CD14-positive monocyte (primary cell): ENCODE data around the gene UBXN11. TPM values are rescaled to one million over a fixed set of nuclear protein-coding genes. Genes with fewer than 3 reads are reported as not detected.

Source experiments
- DNase-seq, 3 donors: peaks; one replicate each; pipeline ENCODE4 v3.0.0-alpha.2; 2011 to 2022
- H2AFZ ChIP-seq: 2 replicates; pipeline ENCODE4 v1.6.0; 2012; ENCODE audit warnings: mild to moderate bottlenecking, low read depth, low read length, inconsistent platforms; ENCODE audit not compliant: insufficient read depth, poor library complexity, severe bottlenecking
- H3K27ac ChIP-seq, 2 donors: 1 replicate in 1 of 2; 2 replicates in 1 of 2; pipeline ENCODE4 v1.5.1; 2012 to 2013; ENCODE audit warnings: low read length in 2 of 2, control low read depth in 1 of 2, inconsistent platforms in 1 of 2, low read depth in 1 of 2, mild to moderate bottlenecking in 1 of 2
- H3K27me3 ChIP-seq, 2 donors: one replicate each; pipeline versions ENCODE4 v1.6.0 to v1.6.1; 2011 to 2013; ENCODE audit warnings: low read length in 2 of 2; ENCODE audit not compliant: control insufficient read depth in 2 of 2, insufficient read depth in 2 of 2
- H3K36me3 ChIP-seq, 2 donors: replicated peaks in 1 of 2; 1 replicate in 1 of 2; 2 replicates in 1 of 2; pipeline versions ENCODE4 v1.5.1 to v1.6.1; 2012 to 2013; ENCODE audit warnings: low read length in 2 of 2, control low read depth in 1 of 2, inconsistent platforms in 1 of 2, mild to moderate bottlenecking in 1 of 2; ENCODE audit not compliant: insufficient read depth in 2 of 2, control insufficient read depth in 1 of 2
- H3K4me1 ChIP-seq, 2 donors: 1 replicate in 1 of 2; 2 replicates in 1 of 2; pipeline versions ENCODE4 v1.5.1 to v1.6.1; 2012 to 2013; ENCODE audit warnings: low read length in 2 of 2, control low read depth in 1 of 2, inconsistent platforms in 1 of 2, mild to moderate bottlenecking in 1 of 2, moderate library complexity in 1 of 2; ENCODE audit not compliant: insufficient read depth in 2 of 2, control insufficient read depth in 1 of 2
- H3K4me2 ChIP-seq: replicated peaks from 2 replicates; pipeline ENCODE3; 2012; ENCODE audit warnings: low read length, moderate library complexity, mild to moderate bottlenecking; ENCODE audit not compliant: poor library complexity, severe bottlenecking; ENCODE audit errors: extremely low read depth
- H3K4me3 ChIP-seq, 3 experiments: fragments of 200-600 bp in 1 of 3; sonication (generic) in 1 of 3; replicated peaks in 1 of 3; 1 replicate in 2 of 3; 2 replicates in 1 of 3; pipeline ENCODE4 v1.5.1; 2011 to 2013; ENCODE audit warnings: low read length in 3 of 3, mild to moderate bottlenecking in 3 of 3, control low read depth in 2 of 3, low read depth in 2 of 3, inconsistent platforms in 1 of 3, moderate library complexity in 1 of 3
- H3K79me2 ChIP-seq: 2 replicates; pipeline ENCODE4 v1.6.0; 2012; ENCODE audit warnings: mild to moderate bottlenecking, control low read depth, inconsistent platforms, low read length, moderate library complexity; ENCODE audit not compliant: insufficient read depth
- H3K9ac ChIP-seq: 2 replicates; pipeline ENCODE4 v1.6.0; 2017; ENCODE audit warnings: low read length, mild to moderate bottlenecking; ENCODE audit not compliant: insufficient read depth, poor library complexity, severe bottlenecking
- H3K9me3 ChIP-seq, 2 donors: replicated peaks in 1 of 2; 1 replicate in 1 of 2; 2 replicates in 1 of 2; pipeline versions ENCODE4 v1.5.1 to v1.6.1; 2012 to 2013; ENCODE audit warnings: low read length in 2 of 2, control low read depth in 1 of 2; ENCODE audit not compliant: control insufficient read depth in 1 of 2, insufficient read depth in 1 of 2
- H4K20me1 ChIP-seq: 2 replicates; pipeline ENCODE4 v1.6.0; 2012; ENCODE audit warnings: mild to moderate bottlenecking, low read length, control low read depth, moderate library complexity; ENCODE audit not compliant: insufficient read depth
- H3K27ac Mint-ChIP-seq, 7 donors: one replicate each; pipeline ENCODE4 v1.8.0; 2020; ENCODE audit warnings: mild to moderate bottlenecking in 7 of 7, mixed read lengths in 7 of 7, moderate library complexity in 6 of 7, inconsistent platforms in 2 of 7
- H3K27me3 Mint-ChIP-seq, 3 donors: one replicate each; pipeline ENCODE4 v1.8.0; 2021 to 2022; ENCODE audit warnings: low read depth in 3 of 3, mild to moderate bottlenecking in 3 of 3, mixed read lengths in 3 of 3, moderate library complexity in 3 of 3, inconsistent platforms in 1 of 3
- H3K36me3 Mint-ChIP-seq, 2 donors: one replicate each; pipeline ENCODE4 v1.8.0; 2020; ENCODE audit warnings: mixed read lengths in 2 of 2, inconsistent platforms in 1 of 2, mild to moderate bottlenecking in 1 of 2
- H3K4me1 Mint-ChIP-seq: one replicate; pipeline ENCODE4 v1.8.0; 2020; ENCODE audit warnings: mild to moderate bottlenecking, mixed read lengths
- H3K4me3 Mint-ChIP-seq, 2 donors: one replicate each; pipeline ENCODE4 v1.8.0; 2020; ENCODE audit warnings: mild to moderate bottlenecking in 2 of 2, mixed read lengths in 2 of 2, moderate library complexity in 1 of 2
- H3K9me3 Mint-ChIP-seq, 7 donors: one replicate each; pipeline ENCODE4 v1.8.0; 2020 to 2022; ENCODE audit warnings: mixed read lengths in 7 of 7, mild to moderate bottlenecking in 6 of 7, moderate library complexity in 6 of 7, inconsistent platforms in 2 of 7
- CTCF ChIP-seq: fragments of 200-600 bp; IDR thresholded peaks from one replicate; pipeline ENCODE4 v1.8.0; 2022; ENCODE audit warnings: antibody characterized with exemption, mild to moderate bottlenecking
- WGBS: methylation state at CpG from one replicate; pipeline ENCODE4 v1.1.5; 2013; ENCODE audit warnings: missing lambda C conversion rate; ENCODE audit not compliant: insufficient coverage; 5-methylcytosine and 5-hydroxymethylcytosine counted together
- intact Hi-C, 2 donors: fragments of 100-400 bp; cut with micrococcal nuclease; formaldehyde crosslinking; loops; one replicate each; pipeline versions ENCODE4 v1.15.0 to v1.15.1; 2023
- polyA plus RNA-seq, 3 donors: library from polyadenylated mRNA; depleted of rRNA in 1 of 3; unstranded in 2 of 3; stranded (reverse) in 1 of 3; fragments of 300-500 nt in 2 of 3; fragments of >200 nt in 1 of 3; fragmentation: Illumina TruSeq in 2 of 3; gene quantifications; 1 replicate in 2 of 3; 2 replicates in 1 of 3; pipeline ENCODE4 v1.2.3, GENCODE V29; 2012 to 2021

The UBXN11 gene
- polyA plus RNA-seq, 3 donors = 48.0 to 885 (median 52.1) TPM

GRCh38 chr1:26265405-26265804 is 41.0 kb downstream of the UBXN11 start:
- peaks cover 17 to 18% of the 10 kb centered on the region in 2 donors for H3K9me3 ChIP-seq
- H3K9ac ChIP-seq = no peak overlapping the region
- no peaks in the 10 kb centered on the region for H4K20me1 ChIP-seq
- Mint-ChIP-seq H3K27me3 (peaks cover 0 to 2% (median 0%) of the 10 kb centered on the region in 3 donors), H3K4me3 (no peak overlapping the region), H3K9me3 (peaks cover 17 to 25% (median 20%) of the 10 kb centered on the region in 7 donors), H3K36me3 (peaks cover 70 to 94% of the 10 kb centered on the region in 2 donors), H3K4me1 (peaks cover 3% of the 10 kb centered on the region), H3K27ac (no peak overlapping the region)
- no CpG with 5 or more reads among the region's 1 CpG for WGBS
- no peaks in the 10 kb centered on the region for H3K79me2 ChIP-seq
- H3K27ac ChIP-seq = no peak overlapping the region
- no peak for DNase-seq
- intact Hi-C loops = no loop called here
- TF ChIP-seq CTCF = no peak
- H3K4me1 ChIP-seq = peaks cover 4 to 6% of the 10 kb centered on the region in 2 donors
- no peak overlapping the region for H3K4me2 ChIP-seq
- H3K27me3 ChIP-seq = no peaks in the 10 kb centered on the region
- H3K36me3 ChIP-seq = peaks cover 31 to 87% of the 10 kb centered on the region in 2 donors
- no peak overlapping the region for H3K4me3 ChIP-seq
- no peak overlapping the region for H2AFZ ChIP-seq

- H3K36me3 ChIP-seq = peaks cover 16 to 69% of the 10 kb centered on the region in 2 donors
Measured at GRCh38 chr1:26263212-26263611, 43.2 kb downstream of the UBXN11 start.

More at GRCh38 chr1:26263212-26263611, 43.2 kb downstream of the UBXN11 start:
- intact Hi-C loops = no loop called here
- Mint-ChIP-seq H3K36me3 (peaks cover 53 to 80% of the 10 kb centered on the region in 2 donors), H3K9me3 (peaks cover 3 to 7% (median 4%) of the 10 kb centered on the region in 7 donors), H3K27me3 (peaks cover 0 to 2% (median 0%) of the 10 kb centered on the region in 3 donors), H3K4me3 (no peak overlapping the region), H3K4me1 (peaks cover 23% of the 10 kb centered on the region), H3K27ac (no peak overlapping the region)
- Histone ChIP-seq H3K27me3 (no peaks in the 10 kb centered on the region), H3K79me2 (no peaks in the 10 kb centered on the region), H3K9ac (no peak overlapping the region), H4K20me1 (no peaks in the 10 kb centered on the region), H3K27ac (no peak overlapping the region), H2AFZ (no peak overlapping the region), H3K9me3 (peaks cover 3 to 6% of the 10 kb centered on the region in 2 donors), H3K4me2 (no peak overlapping the region), H3K4me1 (peaks cover 26 to 28% of the 10 kb centered on the region in 2 donors), H3K4me3 (no peak overlapping the region)
- no peak for DNase-seq
- 91% methylated on average over 5 of the region's 5 CpGs for WGBS
- TF ChIP-seq CTCF = no peak
